Measurements from ENCODE around the gene CDR2.

- no peak for TF ChIP-seq CTCF (IDR thresholded peaks at IDR 0.05)
- no peak for TF ChIP-seq POLR2A (IDR thresholded peaks at IDR 0.05)
These were observed 60.4 kb downstream of the CDR2 start for GRCh38 chr16:22313876-22314470.

Measured in esophagus squamous epithelium (tissue), 4 donors.